GM06990 (cell line): ENCODE results near the gene BICC1.

ENCODE experiments used
- DNase-seq: peaks from one replicate; pipeline ENCODE4 v3.0.0-alpha.2; 2011; ENCODE audit not compliant: insufficient read length; ENCODE audit errors: extremely low read depth
- H3K27me3 ChIP-seq: replicated peaks from 2 replicates; pipeline ENCODE4 v1.6.0; 2011; ENCODE audit warnings: low read length; ENCODE audit not compliant: control insufficient read depth, insufficient read depth
- H3K36me3 ChIP-seq: 2 replicates; pipeline ENCODE4 v1.5.1; 2011; ENCODE audit warnings: low read length; ENCODE audit not compliant: control insufficient read depth, insufficient read depth
- H3K4me3 ChIP-seq: replicated peaks from 2 replicates; pipeline ENCODE4 v1.5.1; 2011; ENCODE audit warnings: low read depth, mild to moderate bottlenecking, control low read depth, low read length
- CTCF ChIP-seq: IDR thresholded peaks from 2 replicates; pipeline ENCODE4 v1.5.1; 2011; ENCODE audit warnings: low read length, control low read depth, mild to moderate bottlenecking, inconsistent platforms; ENCODE audit not compliant: insufficient read depth, poor library complexity, severe bottlenecking

BICC1 gene

GRCh38 chr10:58817201-58817846, 304.7 kb downstream of the BICC1 start:
- no peak for TF ChIP-seq CTCF
- Histone ChIP-seq H3K4me3 (no peak overlapping the region), H3K36me3 (no peaks in the 10 kb centered on the region), H3K27me3 (no peaks in the 10 kb centered on the region)
- DNase-seq: no peak

GRCh38 chr10:58818900-58819299, 306.2 kb downstream of the BICC1 start:
- DNase-seq: no peak
- no peak overlapping the region for H3K4me3 ChIP-seq
- H3K27me3 ChIP-seq: no peaks in the 10 kb centered on the region
- no peak for TF ChIP-seq CTCF
- no peaks in the 10 kb centered on the region for H3K36me3 ChIP-seq

GRCh38 chr10:58820386-58820785, 307.7 kb downstream of the BICC1 start:
- no peaks in the 10 kb centered on the region for H3K36me3 ChIP-seq
- no peak overlapping the region for H3K4me3 ChIP-seq
- no peaks in the 10 kb centered on the region for H3K27me3 ChIP-seq
- TF ChIP-seq CTCF: no peak
- DNase-seq: no peak

GRCh38 chr10:58820861-58821751, 308.4 kb downstream of the BICC1 start:
- no peaks in the 10 kb centered on the region for H3K27me3 ChIP-seq
- TF ChIP-seq CTCF: no peak
- no peaks in the 10 kb centered on the region for H3K36me3 ChIP-seq
- DNase-seq: no peak
- H3K4me3 ChIP-seq: no peak overlapping the region

- H3K36me3 ChIP-seq: no peaks in the 10 kb centered on the region
- no peaks in the 10 kb centered on the region for H3K27me3 ChIP-seq
- no peak for DNase-seq
- no peak overlapping the region for H3K4me3 ChIP-seq
- no peak for TF ChIP-seq CTCF
These were observed 309.0 kb downstream of the BICC1 start for GRCh38 chr10:58821752-58822056.
